KMS-11 (cell line): ENCODE measurements around the gene ADAT1.

Experiments used
- H2AFZ ChIP-seq: fragments of 200-600 bp; sonication (generic); 2 replicates; pipeline ENCODE4 v1.6.1; 2016; ENCODE audit warnings: antibody characterized with exemption, mixed run types, low read depth
- H3K27ac ChIP-seq: fragments of 200-600 bp; sonication (generic); 2 replicates; pipeline ENCODE4 v1.6.1; 2016; ENCODE audit warnings: mild to moderate bottlenecking, mixed run types
- H3K27me3 ChIP-seq: fragments of 200-600 bp; sonication (generic); 2 replicates; pipeline ENCODE4 v1.6.1; 2017; ENCODE audit warnings: mild to moderate bottlenecking, low read depth, mixed run types, moderate library complexity; ENCODE audit not compliant: insufficient read depth
- H3K36me3 ChIP-seq: fragments of 200-600 bp; sonication (generic); 2 replicates; pipeline ENCODE4 v1.6.1; 2017; ENCODE audit warnings: mild to moderate bottlenecking, mixed run types; ENCODE audit not compliant: insufficient read depth
- H3K4me1 ChIP-seq: fragments of 200-600 bp; sonication (generic); 2 replicates; pipeline ENCODE4 v1.6.1; 2016; ENCODE audit warnings: mild to moderate bottlenecking, low read depth, mixed run types; ENCODE audit not compliant: poor library complexity, severe bottlenecking
- H3K4me2 ChIP-seq: fragments of 200-600 bp; sonication (generic); 2 replicates; pipeline ENCODE4 v1.7.0; 2016; ENCODE audit warnings: mild to moderate bottlenecking, mixed run types
- H3K4me3 ChIP-seq: fragments of 200-600 bp; sonication (generic); IDR thresholded peaks from 2 replicates; pipeline ENCODE4 v1.6.1; 2017; ENCODE audit warnings: low read depth, low read length, mixed read lengths; ENCODE audit not compliant: insufficient read depth
- H3K79me2 ChIP-seq: fragments of 200-600 bp; sonication (generic); 2 replicates; pipeline ENCODE4 v1.6.1; 2016; ENCODE audit warnings: low read depth, mixed run types; ENCODE audit not compliant: insufficient read depth
- H3K9ac ChIP-seq: fragments of 200-600 bp; sonication (generic); 2 replicates; pipeline ENCODE4 v1.6.1; 2016; ENCODE audit warnings: mild to moderate bottlenecking, mixed run types
- H4K20me1 ChIP-seq: fragments of 200-600 bp; sonication (generic); 2 replicates; pipeline ENCODE4 v1.6.1; 2016; ENCODE audit warnings: mild to moderate bottlenecking, mixed run types; ENCODE audit not compliant: insufficient read depth
- TF ChIP-seq, protein P1 (sequence below): fragments of 200-600 bp; sonication (generic); conservative IDR thresholded peaks from 2 replicates; pipeline ENCODE4 v1.6.1; 2017; ENCODE audit warnings: low read depth, mild to moderate bottlenecking, antibody characterized with exemption, low read length, moderate library complexity, mixed read lengths

Gene ADAT1

GRCh38 chr16:75647112-75647491 lies 24.0 kb upstream of the ADAT1 start:
- Histone ChIP-seq H2AFZ (peak overlapping the region; percentile 48), H3K27ac (peak overlapping the region; percentile 77), H3K27me3 (no peaks in the 10 kb centered on the region), H3K36me3 (peaks cover 3% of the 10 kb centered on the region; the same call in 1 of the 2 replicates), H3K4me1 (peaks cover 47% of the 10 kb centered on the region), H3K4me2 (peak overlapping the region; percentile 63), H3K9ac (peak overlapping the region; percentile 91), H3K4me3 (no peak overlapping the region), H4K20me1 (peaks cover 14% of the 10 kb centered on the region; the same call in 1 of the 2 replicates), H3K79me2 (peaks cover 94% of the 10 kb centered on the region)
- TF ChIP-seq, protein P1, sequence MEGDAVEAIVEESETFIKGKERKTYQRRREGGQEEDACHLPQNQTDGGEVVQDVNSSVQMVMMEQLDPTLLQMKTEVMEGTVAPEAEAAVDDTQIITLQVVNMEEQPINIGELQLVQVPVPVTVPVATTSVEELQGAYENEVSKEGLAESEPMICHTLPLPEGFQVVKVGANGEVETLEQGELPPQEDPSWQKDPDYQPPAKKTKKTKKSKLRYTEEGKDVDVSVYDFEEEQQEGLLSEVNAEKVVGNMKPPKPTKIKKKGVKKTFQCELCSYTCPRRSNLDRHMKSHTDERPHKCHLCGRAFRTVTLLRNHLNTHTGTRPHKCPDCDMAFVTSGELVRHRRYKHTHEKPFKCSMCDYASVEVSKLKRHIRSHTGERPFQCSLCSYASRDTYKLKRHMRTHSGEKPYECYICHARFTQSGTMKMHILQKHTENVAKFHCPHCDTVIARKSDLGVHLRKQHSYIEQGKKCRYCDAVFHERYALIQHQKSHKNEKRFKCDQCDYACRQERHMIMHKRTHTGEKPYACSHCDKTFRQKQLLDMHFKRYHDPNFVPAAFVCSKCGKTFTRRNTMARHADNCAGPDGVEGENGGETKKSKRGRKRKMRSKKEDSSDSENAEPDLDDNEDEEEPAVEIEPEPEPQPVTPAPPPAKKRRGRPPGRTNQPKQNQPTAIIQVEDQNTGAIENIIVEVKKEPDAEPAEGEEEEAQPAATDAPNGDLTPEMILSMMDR: no peak

DNA sequence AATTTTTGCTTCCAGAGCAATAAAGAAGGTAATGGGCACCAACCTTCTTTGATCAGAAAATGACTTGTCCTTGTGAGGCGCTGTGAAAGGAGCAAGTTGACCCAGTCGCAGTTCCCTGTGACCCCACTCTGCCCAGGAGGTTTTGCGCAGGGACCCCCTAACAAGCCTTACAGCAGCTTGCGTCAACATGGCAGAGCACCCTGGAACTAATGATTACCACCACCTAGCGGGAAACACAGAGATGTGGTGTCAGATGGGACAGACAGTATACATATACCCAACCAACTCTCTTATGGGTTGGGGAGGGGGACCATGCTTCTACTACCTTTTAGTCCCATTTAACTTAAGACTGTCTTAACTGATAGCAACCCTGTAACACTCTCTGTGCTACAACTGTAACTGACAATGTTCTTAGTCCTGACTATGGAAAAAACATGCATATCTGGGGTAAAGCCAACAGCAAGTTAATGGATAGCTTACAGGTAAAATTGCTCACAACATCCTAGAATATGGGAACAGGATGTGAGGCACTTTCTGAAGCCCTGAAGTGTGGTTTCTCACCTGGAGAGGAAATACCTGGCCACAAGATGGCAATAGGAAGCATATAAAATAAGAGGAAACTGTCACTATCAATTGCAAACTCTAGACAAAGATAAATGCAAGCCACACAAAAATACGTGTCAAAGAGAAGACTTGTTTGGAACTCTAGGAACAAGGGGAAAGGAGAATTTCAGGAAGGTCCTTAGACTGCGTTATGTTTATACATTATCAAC lies 21.3 kb upstream of the ADAT1 start:
- Histone ChIP-seq H3K9ac (no peak overlapping the region), H2AFZ (no peak overlapping the region), H3K36me3 (peaks cover 3% of the 10 kb centered on the region; the same call in 1 of the 2 replicates), H3K4me3 (no peak overlapping the region), H4K20me1 (peaks cover 6% of the 10 kb centered on the region; the same call in 1 of the 2 replicates), H3K27me3 (no peaks in the 10 kb centered on the region), H3K4me2 (no peak overlapping the region), H3K4me1 (peaks cover 21% of the 10 kb centered on the region), H3K27ac (no peak overlapping the region), H3K79me2 (peaks cover 73% of the 10 kb centered on the region)
- TF ChIP-seq, protein P1: no peak

DNA sequence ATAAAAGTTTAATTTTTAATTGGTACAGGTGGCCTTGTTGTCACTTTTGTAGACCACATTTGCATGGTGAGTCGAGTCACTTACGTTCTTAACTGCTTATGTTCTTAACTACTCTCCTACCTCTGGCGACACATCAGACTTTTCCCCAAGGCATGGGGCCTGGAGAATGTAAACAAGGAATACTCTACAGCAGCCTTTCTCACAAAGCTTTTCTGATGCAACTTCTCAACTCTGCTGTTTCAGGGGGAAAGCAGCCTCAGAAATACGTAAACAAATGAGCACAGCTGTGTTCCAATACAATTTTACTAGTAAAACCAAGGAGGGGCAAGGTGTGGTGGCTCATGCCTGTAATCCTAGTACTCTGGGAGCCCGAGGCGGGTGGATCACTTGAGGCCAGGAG lies 17.5 kb upstream of the ADAT1 start:
- H3K4me2 ChIP-seq: no peak overlapping the region
- peaks cover 15% of the 10 kb centered on the region for H3K36me3 ChIP-seq
- TF ChIP-seq, protein P1: no peak
- 0 out of 2 replicates have a peak, but pooled peaks cover 6% of the 10 kb centered on the region for H4K20me1 ChIP-seq
- no peak overlapping the region for H3K27ac ChIP-seq
- no peak overlapping the region for H3K9ac ChIP-seq
- peaks cover 12% of the 10 kb centered on the region for H3K4me1 ChIP-seq
- H3K4me3 ChIP-seq: no peak overlapping the region
- H3K79me2 ChIP-seq: peaks cover 40% of the 10 kb centered on the region
- no peak overlapping the region for H2AFZ ChIP-seq
- H3K27me3 ChIP-seq: no peaks in the 10 kb centered on the region

DNA sequence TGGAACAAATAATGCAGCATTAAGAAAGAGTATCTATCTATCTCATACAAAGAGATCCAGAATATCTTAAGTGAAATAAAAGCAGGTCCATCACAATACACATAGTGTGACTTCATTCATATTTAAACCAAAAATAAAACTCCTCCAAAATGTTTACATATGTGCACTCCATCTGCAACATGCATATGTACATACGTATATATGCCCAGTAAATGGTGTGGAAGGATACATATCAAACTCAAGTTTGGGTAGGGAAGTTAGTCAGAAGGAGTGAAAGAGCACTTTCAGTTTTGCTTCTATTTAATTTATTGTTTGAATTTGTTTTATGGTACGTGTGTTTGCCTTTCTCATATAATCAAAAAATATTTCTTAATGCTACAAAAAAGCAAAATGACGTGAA lies 12.0 kb upstream of the ADAT1 start:
- Histone ChIP-seq H3K4me1 (no peaks in the 10 kb centered on the region), H4K20me1 (no peaks in the 10 kb centered on the region), H3K9ac (no peak overlapping the region), H3K4me2 (no peak overlapping the region), H2AFZ (no peak overlapping the region), H3K4me3 (no peak overlapping the region), H3K79me2 (peaks cover 5% of the 10 kb centered on the region; the same call in 1 of the 2 replicates), H3K36me3 (peaks cover 31% of the 10 kb centered on the region), H3K27ac (no peak overlapping the region), H3K27me3 (no peaks in the 10 kb centered on the region)
- TF ChIP-seq, protein P1: no peak
